LNCAP (cell line): ENCODE results near the gene BCAP31.

ENCODE experiments used
- TF ChIP-seq, protein P1 (sequence below): fragments of 450-650 bp; IDR thresholded peaks from 2 replicates; pipeline ENCODE4 v1.5.1; 2017; ENCODE audit warnings: mild to moderate bottlenecking

The BCAP31 gene

DNA sequence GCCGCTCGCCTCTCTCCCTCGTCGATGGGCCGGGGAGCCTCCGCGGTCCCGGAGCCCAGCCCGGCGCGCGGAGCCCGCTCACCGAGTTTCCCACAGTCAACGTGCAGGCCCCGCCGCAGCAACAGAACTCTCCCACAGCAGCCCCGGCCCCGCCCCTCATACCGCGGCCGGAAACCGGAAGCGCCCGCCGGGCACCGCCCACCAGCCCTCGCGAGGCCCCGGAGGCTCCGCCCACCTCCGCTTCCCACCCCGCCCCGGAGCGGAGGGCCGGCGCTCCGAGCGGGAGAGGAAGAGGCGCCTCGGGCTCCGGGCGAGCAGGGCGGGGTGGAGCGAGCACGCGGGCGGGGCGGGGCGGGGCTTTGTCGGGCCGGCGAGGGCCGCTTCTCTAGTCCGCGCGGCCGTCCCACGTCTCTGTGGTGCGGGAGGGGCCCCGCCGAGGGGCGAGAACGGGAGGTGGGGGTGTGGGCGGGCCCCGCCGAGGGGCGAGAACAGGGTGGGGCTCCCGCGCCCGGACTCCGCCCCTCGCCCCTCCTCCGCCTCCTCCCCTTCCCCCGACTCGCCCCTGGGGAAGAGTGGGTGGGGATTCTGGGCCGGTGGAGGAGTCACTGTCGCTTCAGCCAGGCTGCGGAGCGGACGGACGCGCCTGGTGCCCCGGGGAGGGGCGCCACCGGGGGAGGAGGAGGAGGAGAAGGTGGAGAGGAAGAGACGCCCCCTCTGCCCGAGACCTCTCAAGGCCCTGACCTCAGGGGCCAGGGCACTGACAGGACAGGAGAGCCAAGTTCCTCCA, at the start of gene BCAP31, which contains the start of gene ABCD1:
TSS of gene BCAP31 (minus strand) at position 136 of the 787 bp plus-strand sequence. CDS start 1,143 bp downstream, outside the sequence.
TSS of gene ABCD1 (plus strand) at position 605 of the 787 bp plus-strand sequence. CDS start 411 bp downstream, outside the sequence.
- TF ChIP-seq, protein P1, sequence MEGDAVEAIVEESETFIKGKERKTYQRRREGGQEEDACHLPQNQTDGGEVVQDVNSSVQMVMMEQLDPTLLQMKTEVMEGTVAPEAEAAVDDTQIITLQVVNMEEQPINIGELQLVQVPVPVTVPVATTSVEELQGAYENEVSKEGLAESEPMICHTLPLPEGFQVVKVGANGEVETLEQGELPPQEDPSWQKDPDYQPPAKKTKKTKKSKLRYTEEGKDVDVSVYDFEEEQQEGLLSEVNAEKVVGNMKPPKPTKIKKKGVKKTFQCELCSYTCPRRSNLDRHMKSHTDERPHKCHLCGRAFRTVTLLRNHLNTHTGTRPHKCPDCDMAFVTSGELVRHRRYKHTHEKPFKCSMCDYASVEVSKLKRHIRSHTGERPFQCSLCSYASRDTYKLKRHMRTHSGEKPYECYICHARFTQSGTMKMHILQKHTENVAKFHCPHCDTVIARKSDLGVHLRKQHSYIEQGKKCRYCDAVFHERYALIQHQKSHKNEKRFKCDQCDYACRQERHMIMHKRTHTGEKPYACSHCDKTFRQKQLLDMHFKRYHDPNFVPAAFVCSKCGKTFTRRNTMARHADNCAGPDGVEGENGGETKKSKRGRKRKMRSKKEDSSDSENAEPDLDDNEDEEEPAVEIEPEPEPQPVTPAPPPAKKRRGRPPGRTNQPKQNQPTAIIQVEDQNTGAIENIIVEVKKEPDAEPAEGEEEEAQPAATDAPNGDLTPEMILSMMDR: no peak

DNA sequence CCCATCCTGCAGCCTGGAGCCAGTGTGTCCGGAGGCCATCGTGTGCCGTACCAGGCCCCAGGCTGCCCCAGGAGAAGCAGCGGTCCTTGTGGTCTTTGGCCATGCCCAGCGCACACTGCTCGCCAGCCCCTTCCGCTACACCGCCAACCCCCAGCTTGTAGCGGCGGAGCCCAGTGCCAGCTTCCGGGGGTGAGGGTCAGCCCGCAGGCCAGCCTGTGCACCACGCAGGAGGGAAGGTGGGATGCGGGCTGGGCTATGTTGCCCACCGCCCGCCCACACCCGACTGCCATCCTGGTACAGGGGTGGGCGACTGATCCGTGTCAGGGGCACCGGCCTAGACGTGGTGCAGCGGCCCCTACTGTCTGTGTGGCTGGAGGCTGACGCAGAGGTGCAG, 49.0 kb upstream of the BCAP31 start:
- TF ChIP-seq, protein P1: no peak

DNA sequence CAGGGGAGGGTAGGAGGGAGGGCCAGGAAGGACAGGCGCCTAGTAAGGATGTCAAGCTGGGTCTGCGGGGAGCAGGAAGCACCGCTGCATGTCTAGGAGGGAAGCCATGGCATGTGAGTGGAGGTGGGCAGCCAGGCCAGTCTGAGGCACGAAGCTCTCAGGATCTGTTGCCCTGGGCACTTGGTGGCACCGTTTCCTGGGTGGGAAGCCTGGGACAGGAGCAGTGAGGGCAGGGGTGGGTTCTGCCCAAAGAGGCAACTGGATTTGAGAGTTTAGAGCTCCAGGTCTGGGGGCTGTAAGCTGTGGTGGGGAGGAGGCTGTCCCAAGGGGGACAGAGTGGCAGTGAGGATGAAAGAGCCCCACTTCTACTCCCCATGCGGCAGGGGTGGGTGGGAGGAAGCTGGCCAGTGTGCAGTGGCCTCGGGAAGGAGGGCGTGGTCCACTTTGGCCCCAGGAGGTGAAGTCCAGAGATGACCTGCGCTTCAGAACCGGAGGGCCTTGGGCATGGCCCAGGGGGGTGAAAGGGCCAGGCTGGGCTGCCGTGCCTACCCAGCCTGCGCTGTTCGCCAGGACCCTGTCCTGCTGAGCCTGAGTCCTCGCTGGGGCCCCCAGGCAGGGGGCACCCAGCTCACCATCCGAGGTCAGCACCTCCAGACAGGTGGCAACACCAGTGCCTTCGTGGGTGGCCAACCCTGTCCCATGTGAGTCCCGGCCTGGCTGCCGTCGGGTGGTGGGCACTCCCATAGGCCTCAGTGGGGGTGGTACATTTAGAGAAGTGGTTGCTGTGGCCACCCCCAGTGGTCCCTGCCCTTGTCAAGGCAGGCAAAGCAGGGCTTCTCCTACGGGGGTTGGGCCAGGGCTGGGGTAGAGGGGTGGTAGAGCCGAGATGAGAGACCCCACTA, 48.4 kb upstream of the BCAP31 start:
- TF ChIP-seq, protein P1: no peak

DNA sequence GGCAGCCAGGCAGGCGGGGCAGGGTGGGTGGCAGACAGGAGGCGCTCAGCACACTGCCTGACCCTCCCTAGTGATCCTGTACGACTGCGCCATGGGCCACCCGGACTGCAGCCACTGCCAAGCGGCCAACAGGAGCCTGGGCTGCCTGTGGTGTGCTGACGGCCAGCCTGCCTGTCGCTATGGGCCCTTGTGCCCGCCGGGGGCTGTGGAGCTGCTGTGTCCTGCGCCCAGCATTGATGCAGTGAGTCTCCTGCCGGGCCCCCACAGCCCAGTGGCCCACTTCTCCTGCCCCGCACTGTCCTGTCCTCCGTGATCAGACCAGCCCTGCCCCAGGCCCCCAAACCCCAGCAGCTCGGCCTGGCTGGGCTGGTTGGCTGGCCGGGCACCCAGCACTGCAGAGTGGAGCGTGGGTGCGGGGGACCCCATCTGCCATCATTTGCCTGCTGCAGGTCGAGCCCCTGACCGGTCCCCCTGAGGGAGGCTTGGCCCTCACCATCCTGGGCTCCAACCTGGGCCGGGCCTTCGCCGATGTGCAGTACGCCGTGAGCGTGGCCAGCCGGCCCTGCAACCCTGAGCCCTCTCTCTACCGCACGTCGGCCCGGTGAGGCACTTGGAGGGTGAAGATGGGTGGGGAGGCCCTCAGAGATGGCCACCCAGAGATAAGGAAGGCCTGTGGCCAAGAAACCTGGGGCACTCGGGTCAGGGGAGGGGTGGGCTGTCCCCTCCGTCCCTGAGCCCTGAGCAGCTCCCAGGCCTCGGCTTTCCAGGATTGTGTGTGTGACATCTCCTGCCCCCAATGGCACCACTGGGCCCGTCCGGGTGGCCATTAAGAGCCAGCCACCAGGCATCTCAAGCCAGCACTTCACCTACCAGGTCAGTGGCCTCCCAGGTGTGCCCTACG, 47.5 kb upstream of the BCAP31 start:
- TF ChIP-seq, protein P1: no peak

DNA sequence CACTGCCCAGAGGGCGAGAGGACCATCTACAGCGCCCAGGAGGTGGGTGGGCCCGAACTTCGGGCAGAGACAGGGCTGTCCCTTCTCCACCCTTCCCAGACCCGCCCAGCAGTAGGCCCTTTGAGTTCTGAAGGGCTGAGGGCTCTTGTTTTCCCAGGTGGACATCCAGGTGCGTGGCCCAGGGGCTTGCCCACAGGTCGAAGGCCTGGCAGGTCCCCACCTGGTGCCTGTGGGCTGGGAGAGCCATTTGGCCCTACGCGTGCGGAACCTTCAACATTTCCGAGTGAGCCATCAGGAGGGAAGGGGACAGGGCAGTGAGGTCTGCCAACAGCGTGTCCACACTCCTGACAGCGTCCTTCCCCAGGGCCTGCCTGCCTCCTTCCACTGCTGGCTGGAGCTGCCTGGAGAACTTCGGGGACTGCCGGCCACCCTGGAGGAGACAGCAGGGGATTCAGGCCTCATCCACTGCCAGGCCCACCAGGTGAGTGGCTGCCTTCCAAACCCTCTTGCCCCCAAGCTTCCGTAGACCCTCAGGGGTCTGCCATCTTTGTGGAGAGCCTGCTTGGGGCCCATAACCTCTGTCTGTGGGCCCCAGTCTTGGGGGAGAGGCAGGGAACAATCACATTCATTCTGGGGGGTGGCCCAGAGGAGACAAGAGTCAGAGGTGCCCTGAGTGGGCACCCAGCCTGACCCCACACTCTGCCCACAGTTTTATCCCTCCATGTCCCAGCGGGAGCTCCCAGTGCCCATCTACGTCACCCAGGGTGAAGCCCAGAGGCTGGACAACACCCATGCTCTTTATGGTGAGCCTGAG, 46.6 kb upstream of the BCAP31 start:
- TF ChIP-seq, protein P1: no peak

DNA sequence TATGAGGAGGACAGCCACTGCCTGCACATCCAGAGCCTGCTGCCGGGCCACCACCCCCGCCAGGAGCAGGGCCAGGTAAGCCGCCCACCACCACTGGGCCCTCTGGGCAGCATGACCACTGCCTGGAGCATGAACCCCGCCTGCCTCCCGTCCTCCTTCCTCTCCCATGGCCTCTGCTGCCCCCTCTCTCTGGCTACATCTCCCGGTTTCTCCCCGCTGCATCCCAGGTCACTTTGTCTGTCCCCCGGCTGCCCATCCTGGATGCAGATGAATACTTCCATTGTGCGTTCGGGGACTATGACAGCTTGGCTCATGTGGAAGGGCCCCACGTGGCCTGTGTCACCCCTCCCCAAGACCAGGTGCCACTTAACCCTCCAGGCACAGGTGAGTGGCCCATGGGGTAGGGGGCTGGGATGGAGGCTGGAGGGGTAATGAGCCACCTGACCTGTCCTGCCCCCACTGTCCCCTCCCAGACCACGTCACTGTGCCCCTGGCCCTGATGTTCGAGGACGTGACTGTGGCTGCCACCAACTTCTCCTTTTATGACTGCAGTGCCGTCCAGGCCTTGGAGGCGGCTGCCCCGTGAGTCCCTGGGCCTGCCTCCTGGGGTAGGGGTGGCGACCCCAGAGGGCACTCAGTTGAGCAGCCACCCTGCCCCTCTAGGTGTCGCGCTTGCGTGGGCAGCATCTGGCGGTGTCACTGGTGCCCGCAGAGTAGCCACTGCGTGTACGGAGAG, 45.8 kb upstream of the BCAP31 start:
- TF ChIP-seq, protein P1: no peak
